ENCODE data around the gene RNASE3.
"Not testable (repeated sequence)": the region's sequence is repeated elsewhere in the genome, so short reads cannot be mapped to it uniquely, and the experiment has no call there.

RNASE3 gene

DNA sequence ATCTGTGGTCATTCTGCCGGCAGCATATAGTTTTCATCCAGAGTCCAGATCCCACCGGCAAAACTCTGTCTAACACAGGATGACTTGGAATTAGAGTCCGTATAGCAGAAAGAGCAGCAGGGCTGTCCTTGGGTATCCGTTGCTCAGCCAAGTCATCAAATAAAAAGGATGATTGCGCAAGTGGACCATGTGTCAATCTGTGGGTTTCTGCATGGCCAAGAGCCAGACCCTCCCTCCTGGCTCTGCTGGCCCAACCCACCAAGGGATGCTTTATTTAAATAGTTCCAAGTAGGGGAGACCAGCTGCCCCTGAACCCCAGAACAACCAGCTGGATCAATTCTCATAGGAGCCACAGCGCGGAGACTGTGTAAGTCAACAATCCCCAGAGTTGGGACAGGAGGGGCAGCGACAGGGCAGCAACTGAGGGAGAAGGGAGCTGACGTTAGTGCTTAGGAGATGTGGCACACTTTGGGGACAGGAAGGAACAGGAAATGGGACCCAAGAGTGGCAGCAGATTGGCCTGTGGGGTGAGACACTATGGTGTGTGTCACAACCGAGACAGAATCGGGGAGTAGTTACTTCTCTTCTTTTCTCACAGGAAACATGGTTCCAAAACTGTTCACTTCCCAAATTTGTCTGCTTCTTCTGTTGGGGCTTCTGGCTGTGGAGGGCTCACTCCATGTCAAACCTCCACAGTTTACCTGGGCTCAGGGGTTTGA, 28.0 kb downstream of the RNASE3 start:
- FAIRE-seq: not testable (repeated sequence)

DNA sequence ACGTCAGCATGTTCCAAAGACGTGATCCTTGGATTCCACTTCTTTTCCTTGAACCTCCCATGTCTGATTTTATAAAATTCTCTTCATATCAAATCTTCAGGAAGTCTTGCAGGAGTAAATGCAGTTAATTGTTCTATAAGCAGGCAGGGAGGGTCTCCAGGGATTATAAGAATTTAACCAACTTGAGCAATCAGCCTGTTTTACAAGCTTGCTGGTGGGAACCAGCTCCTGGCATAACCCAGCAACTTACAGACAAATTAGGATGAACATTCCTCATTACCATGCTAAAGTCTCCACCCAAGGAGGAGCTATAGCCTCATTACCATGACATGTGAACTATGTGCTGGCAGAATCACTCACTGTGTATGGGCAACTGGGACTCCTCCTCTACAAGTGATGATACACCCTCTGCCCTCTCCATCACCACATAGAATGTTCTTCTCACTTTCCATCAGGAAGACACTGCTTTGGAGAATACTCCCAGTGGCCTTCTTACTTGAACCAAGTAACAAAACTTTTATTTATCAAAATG, 32.6 kb downstream of the RNASE3 start:
- FAIRE-seq: not testable (repeated sequence)

DNA sequence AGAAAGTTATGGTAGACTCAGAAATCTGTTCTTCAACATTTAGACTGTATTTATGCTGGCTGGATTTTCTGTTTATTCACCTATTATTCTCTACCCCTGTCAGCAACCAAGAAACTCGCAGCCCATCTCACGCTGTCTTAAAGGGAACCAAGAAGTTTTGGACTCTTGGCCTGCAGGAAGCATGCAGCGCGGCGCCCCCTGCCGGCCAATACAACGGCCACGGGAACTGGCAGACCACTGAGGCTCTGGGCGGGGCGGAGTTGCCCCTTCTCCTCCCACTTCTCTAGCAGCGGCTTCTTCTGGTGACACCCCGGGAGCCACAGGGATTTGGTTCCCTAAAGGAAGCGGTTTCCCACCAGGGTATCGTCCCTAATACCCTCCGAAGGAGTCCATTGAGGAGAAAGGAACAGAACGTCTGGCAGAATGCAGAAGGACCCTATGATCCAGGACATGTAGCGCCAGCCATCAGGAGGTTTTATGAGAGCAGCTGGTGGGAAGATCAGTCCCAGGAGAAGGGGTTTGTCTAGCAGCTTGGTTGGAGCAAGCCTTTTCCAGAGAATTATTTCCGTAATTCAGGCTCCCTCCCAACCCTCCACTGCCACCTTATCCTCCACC, 43.1 kb downstream of the RNASE3 start:
- no peak for FAIRE-seq

DNA sequence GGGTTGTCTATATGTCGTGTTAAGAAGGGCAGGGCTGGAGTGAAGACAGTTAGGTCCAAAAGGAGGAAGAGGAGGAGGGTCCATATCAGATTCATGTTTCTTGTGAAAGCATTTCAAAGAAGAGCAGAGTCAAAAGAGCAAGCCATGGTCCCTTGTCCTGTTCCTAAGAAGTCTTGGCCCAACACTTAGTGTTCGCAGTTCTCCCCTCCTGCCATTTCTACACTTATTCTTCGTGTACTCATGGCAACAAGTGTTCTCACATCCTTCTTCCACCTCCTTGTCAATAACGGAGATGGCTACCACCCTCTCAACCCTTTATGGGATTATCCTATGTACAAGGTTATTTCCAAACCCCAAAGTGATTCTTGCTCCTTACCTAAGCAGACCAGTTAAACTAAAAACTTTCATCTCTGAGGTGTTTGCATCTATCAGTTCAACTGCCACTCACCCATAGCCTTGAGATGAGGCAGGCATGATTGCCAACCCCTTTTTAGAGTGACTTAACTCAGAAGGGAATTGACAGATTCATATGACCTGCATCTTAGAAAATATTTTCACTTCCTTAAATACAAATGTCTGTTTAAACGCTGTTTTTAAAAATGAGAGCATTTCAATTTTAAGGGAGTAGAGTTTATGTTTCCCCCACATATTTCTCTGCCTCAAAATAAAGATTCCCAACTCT, 44.3 kb downstream of the RNASE3 start:
- no peak for FAIRE-seq
